Keratinocyte (primary cell): ENCODE measurements around the gene CCIN. TPM values are rescaled to one million over a fixed set of nuclear protein-coding genes. Genes with fewer than 3 reads are reported as not detected.

Source experiments
- DNase-seq: peaks from one replicate; pipeline ENCODE4 v3.0.0-alpha.2; 2011; ENCODE audit warnings: low read depth, missing footprints, low spot score
- FAIRE-seq: peaks from 2 replicates; lab custom pipeline; 2011; peaks lifted over from hg19 to GRCh38; lab: Jason Lieb, UNC
- H2AFZ ChIP-seq: 2 replicates; pipeline ENCODE4 v1.6.0; 2012; ENCODE audit warnings: low read length, control low read depth, inconsistent platforms; ENCODE audit not compliant: control insufficient read depth
- H3K27ac ChIP-seq: 2 replicates; pipeline ENCODE4 v1.5.1; 2011; ENCODE audit warnings: low read length; ENCODE audit not compliant: control insufficient read depth, insufficient read depth
- H3K27me3 ChIP-seq: 3 replicates; pipeline ENCODE4 v1.6.0; 2011; ENCODE audit warnings: low read length; ENCODE audit not compliant: control insufficient read depth, insufficient read depth; ENCODE audit errors: extremely low read depth
- H3K36me3 ChIP-seq, 2 experiments: 2 replicates in 1 of 2; 3 replicates in 1 of 2; pipeline ENCODE4 v1.5.1; 2011; ENCODE audit warnings: low read length in 2 of 2, mild to moderate bottlenecking in 1 of 2; ENCODE audit not compliant: control insufficient read depth in 2 of 2, insufficient read depth in 2 of 2; ENCODE audit errors: extremely low read depth in 1 of 2
- H3K4me1 ChIP-seq: 3 replicates; pipeline ENCODE4 v1.5.1; 2011; ENCODE audit warnings: low read length; ENCODE audit not compliant: control insufficient read depth, insufficient read depth; ENCODE audit errors: extremely low read depth
- H3K4me2 ChIP-seq: 3 replicates; pipeline ENCODE4 v1.6.0; 2011; ENCODE audit warnings: low read depth, low read length; ENCODE audit not compliant: control insufficient read depth, insufficient read depth; ENCODE audit errors: extremely low read depth
- H3K4me3 ChIP-seq, 3 experiments: fragments of 200-600 bp in 1 of 3; sonication (generic) in 1 of 3; 2 replicates in 2 of 3; 3 replicates in 1 of 3; pipeline ENCODE4 v1.5.1; 2011 to 2016; ENCODE audit warnings: low read length in 3 of 3, mild to moderate bottlenecking in 3 of 3, control low read depth in 2 of 3, inconsistent platforms in 1 of 3, low read depth in 1 of 3, mixed read lengths in 1 of 3, mixed run types in 1 of 3, moderate library complexity in 1 of 3; ENCODE audit not compliant: control insufficient read depth in 2 of 3, insufficient read depth in 2 of 3; ENCODE audit errors: extremely low read depth in 1 of 3
- H3K79me2 ChIP-seq: 2 replicates; pipeline ENCODE4 v1.6.0; 2012; ENCODE audit warnings: low read length; ENCODE audit not compliant: control insufficient read depth, insufficient read depth
- H3K9ac ChIP-seq: 3 replicates; pipeline ENCODE4 v1.6.0; 2011; ENCODE audit warnings: low read length; ENCODE audit not compliant: control insufficient read depth, insufficient read depth; ENCODE audit errors: extremely low read depth
- H3K9me1 ChIP-seq: 3 replicates; pipeline ENCODE4 v1.6.0; 2011; ENCODE audit warnings: low read length; ENCODE audit not compliant: control insufficient read depth, insufficient read depth; ENCODE audit errors: extremely low read depth
- H3K9me3 ChIP-seq: 2 replicates; pipeline ENCODE4 v1.5.1; 2012; ENCODE audit warnings: low read depth, low read length; ENCODE audit not compliant: control insufficient read depth
- H4K20me1 ChIP-seq: 3 replicates; pipeline ENCODE4 v1.6.0; 2011; ENCODE audit warnings: low read length; ENCODE audit not compliant: control insufficient read depth, insufficient read depth; ENCODE audit errors: extremely low read depth
- EZH2 ChIP-seq: IDR thresholded peaks from one replicate; pipeline ENCODE4 v1.6.1; 2012; ENCODE audit warnings: inconsistent platforms, mild to moderate bottlenecking, low read length, moderate library complexity
- dilution Hi-C: fragments of 300-500 bp; cut with MboI; formaldehyde crosslinking; loops from one replicate; pipeline ENCODE4 v1.7.0; 2020; ENCODE audit warnings: low sequenced_read_pairs; ENCODE audit not compliant: extremely low pct_ligation_motif_present
- polyA plus RNA-seq, 5 experiments: library from polyadenylated mRNA; depleted of rRNA in 3 of 5; stranded (reverse) in 3 of 5; stranded (forward) in 1 of 5; unstranded in 1 of 5; fragments of >200 nt; gene quantifications; 1 replicate in 1 of 5; 2 replicates in 3 of 5; 3 replicates in 1 of 5; pipeline versions ENCODE4 v1.2.1 to v1.2.3, GENCODE V29; 2011 to 2012; ENCODE audit warnings: missing spikeins in 2 of 5, low read depth in 1 of 5, low replicate concordance in 1 of 5
- TF ChIP-seq, protein P1 (sequence below), 3 experiments: IDR thresholded peaks in 1 of 3; conservative IDR thresholded peaks in 1 of 3; optimal IDR thresholded peaks in 1 of 3; 2 replicates in 2 of 3; 3 replicates in 1 of 3; pipeline versions ENCODE3 to v1.5.1; 2011; ENCODE audit warnings: low read length in 3 of 3, mild to moderate bottlenecking in 3 of 3, moderate library complexity in 2 of 3, control low read depth in 1 of 3, inconsistent platforms in 1 of 3; ENCODE audit not compliant: insufficient read depth in 2 of 3; ENCODE audit errors: extremely low read depth in 1 of 3

CCIN gene
- polyA plus RNA-seq, 1 donor (not counting 4 experiments of a cell fraction or from before 2014, with no cell fraction given): not detected

DNA sequence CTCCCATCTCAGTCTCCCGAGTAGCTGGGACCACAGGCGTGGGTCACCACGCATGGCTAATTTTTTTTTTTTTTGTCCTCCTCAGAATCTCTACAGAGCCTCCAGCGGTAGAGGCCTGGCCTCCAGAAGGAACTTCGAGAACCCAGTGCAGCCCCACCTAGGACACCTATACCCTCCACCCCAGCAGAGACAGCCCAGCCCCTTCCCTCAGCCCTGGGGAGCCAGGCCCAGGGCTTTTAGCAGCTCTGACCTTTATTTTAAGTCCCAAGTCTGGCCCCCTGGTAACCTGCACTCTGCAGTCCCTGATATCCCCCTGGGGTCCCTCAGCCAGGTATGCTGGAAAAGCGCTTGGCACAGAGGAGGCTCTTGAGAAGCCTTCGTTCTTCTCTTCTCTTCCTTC lies 27.4 kb upstream of the CCIN start:
- H3K4me3 ChIP-seq: no peak overlapping the region
- H3K9me1 ChIP-seq: no peaks in the 10 kb centered on the region
- no peak for FAIRE-seq
- dilution Hi-C loops: loop anchor here (10.0 kb wide), 1 partner anchor 53 kb away; the partner anchor contains the start of gene CLTA
- H3K4me1 ChIP-seq: no peaks in the 10 kb centered on the region
- H4K20me1 ChIP-seq: no peaks in the 10 kb centered on the region
- H2AFZ ChIP-seq: no peak overlapping the region
- peaks cover 18% of the 10 kb centered on the region for H3K27me3 ChIP-seq
- H3K9ac ChIP-seq: no peak overlapping the region
- H3K4me2 ChIP-seq: no peak overlapping the region
- no peaks in the 10 kb centered on the region for H3K9me3 ChIP-seq
- no peak for DNase-seq
- H3K36me3 ChIP-seq: no peaks in the 10 kb centered on the region
- no peaks in the 10 kb centered on the region for H3K79me2 ChIP-seq
- no peak overlapping the region for H3K27ac ChIP-seq
- TF ChIP-seq EZH2: no peak
- TF ChIP-seq, protein P1, sequence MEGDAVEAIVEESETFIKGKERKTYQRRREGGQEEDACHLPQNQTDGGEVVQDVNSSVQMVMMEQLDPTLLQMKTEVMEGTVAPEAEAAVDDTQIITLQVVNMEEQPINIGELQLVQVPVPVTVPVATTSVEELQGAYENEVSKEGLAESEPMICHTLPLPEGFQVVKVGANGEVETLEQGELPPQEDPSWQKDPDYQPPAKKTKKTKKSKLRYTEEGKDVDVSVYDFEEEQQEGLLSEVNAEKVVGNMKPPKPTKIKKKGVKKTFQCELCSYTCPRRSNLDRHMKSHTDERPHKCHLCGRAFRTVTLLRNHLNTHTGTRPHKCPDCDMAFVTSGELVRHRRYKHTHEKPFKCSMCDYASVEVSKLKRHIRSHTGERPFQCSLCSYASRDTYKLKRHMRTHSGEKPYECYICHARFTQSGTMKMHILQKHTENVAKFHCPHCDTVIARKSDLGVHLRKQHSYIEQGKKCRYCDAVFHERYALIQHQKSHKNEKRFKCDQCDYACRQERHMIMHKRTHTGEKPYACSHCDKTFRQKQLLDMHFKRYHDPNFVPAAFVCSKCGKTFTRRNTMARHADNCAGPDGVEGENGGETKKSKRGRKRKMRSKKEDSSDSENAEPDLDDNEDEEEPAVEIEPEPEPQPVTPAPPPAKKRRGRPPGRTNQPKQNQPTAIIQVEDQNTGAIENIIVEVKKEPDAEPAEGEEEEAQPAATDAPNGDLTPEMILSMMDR (optimal IDR thresholded peaks at IDR 0.05 in 1 of 3, IDR thresholded peaks at IDR 0.05 in 1 of 3, conservative IDR thresholded peaks at IDR 0.05 in 1 of 3; ENCODE audit: extremely low read depth in 1 of 3, insufficient read depth in 2 of 3, low read length in 3 of 3): no peak

DNA sequence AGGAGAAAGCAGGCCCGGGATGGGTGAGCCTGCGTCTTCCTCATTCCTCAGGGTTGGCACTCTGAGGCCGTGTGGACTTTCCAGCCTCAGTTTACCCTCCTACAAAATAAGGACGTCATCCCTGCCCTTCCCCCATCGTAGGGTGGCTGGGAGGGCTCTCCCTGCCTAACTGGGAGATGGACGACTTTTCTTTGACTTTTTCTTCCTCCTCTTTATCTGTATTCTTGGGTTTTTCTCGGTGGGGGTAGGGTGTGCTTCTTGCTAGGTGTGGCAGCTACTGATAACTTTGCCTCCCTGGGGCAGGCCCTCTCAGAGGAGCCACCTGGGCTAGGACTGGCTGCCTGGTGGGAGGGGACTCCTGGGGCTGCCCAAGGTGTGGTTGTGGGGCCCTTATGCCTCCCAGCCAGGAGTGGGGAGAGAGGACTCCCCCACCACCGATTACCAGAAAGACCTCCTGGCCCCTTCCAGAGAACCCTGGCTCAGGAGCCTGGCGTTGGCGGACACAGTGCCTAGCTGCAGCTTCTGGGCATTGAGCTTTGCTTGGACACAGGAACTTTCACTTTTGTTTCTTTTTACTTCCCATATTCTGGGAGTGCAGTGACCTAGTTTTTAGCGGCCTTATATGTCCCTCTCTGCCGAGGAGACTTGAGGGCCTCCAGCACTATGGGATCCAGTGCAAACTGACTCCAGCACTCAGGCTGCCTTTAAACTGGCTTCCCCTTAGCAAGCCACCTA lies 26.5 kb upstream of the CCIN start:
- H3K27me3 ChIP-seq: peaks cover 8% of the 10 kb centered on the region
- no peak for TF ChIP-seq EZH2
- TF ChIP-seq, protein P1 (optimal IDR thresholded peaks at IDR 0.05 in 1 of 3, IDR thresholded peaks at IDR 0.05 in 1 of 3, conservative IDR thresholded peaks at IDR 0.05 in 1 of 3; ENCODE audit: extremely low read depth in 1 of 3, insufficient read depth in 2 of 3, low read length in 3 of 3): no peak
- H3K4me3 ChIP-seq: no peak overlapping the region
- DNase-seq (no peak), FAIRE-seq (no peak)
- H3K9me3 ChIP-seq: no peaks in the 10 kb centered on the region
- H3K9me1 ChIP-seq: no peaks in the 10 kb centered on the region
- H4K20me1 ChIP-seq: no peaks in the 10 kb centered on the region
- H3K36me3 ChIP-seq: no peaks in the 10 kb centered on the region
- H2AFZ ChIP-seq: no peak overlapping the region
- no peak overlapping the region for H3K27ac ChIP-seq
- no peaks in the 10 kb centered on the region for H3K79me2 ChIP-seq
- H3K4me2 ChIP-seq: no peak overlapping the region
- H3K9ac ChIP-seq: no peak overlapping the region
- dilution Hi-C loops: loop anchor here (10.0 kb wide), 1 partner anchor 52 kb away; the partner anchor contains the start of gene CLTA
- no peaks in the 10 kb centered on the region for H3K4me1 ChIP-seq
